ENCODE measurements around the gene LRRC4.

LRRC4 gene

DNA sequence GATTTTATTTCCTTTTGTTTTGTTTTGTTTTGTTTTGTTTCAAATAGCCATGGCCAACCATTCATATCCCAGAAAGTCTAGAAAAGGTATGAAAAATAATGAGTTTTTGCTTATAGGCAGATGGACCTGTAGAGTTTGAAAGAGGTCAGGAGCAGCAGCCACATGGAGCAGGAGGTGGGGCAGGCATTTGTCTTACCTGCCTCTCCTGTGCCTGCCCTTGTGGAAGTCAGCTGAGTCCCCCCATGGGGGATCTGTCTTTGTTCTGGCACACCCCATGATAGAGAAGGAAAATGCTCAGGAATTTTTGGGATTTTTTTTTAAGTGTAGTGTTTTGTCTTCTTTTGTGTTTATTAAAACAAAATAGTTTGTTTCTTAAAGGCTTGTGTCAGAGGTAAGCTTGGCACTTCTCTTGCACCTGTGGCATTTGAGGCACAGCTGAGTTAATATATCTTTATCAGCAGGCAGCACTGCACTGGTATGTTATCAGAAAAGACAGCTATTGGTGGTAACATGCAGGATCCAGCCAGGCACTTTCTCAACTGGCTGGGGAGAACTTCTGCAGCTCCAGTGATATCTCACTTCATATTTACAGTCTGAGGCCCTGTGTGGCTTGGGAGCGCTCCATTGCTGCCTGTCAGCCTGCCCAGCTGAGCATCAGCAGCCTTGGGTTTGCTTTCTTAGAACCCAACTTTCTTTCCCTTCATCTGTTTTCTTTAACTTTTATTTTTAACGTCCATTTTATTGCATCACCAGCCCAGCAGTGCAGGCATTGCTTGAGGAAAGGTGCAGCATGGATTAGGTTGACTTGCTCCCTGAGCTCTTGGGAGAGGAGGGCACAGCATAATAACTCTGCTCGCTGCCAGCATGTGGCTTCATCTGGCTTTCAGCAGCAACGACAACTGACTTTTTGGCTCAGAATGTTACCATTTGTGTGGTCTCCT is 44.4 kb downstream of the LRRC4 start:
- DNase-seq (ENCODE audit: low read depth) = no peak
- H3K4me3 ChIP-seq (ENCODE audit: low read depth, low read length) = no peak overlapping the region
- TF ChIP-seq, protein P1, sequence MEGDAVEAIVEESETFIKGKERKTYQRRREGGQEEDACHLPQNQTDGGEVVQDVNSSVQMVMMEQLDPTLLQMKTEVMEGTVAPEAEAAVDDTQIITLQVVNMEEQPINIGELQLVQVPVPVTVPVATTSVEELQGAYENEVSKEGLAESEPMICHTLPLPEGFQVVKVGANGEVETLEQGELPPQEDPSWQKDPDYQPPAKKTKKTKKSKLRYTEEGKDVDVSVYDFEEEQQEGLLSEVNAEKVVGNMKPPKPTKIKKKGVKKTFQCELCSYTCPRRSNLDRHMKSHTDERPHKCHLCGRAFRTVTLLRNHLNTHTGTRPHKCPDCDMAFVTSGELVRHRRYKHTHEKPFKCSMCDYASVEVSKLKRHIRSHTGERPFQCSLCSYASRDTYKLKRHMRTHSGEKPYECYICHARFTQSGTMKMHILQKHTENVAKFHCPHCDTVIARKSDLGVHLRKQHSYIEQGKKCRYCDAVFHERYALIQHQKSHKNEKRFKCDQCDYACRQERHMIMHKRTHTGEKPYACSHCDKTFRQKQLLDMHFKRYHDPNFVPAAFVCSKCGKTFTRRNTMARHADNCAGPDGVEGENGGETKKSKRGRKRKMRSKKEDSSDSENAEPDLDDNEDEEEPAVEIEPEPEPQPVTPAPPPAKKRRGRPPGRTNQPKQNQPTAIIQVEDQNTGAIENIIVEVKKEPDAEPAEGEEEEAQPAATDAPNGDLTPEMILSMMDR (conservative IDR thresholded peaks at IDR 0.05; ENCODE audit: low read depth, low read length) = no peak

DNA sequence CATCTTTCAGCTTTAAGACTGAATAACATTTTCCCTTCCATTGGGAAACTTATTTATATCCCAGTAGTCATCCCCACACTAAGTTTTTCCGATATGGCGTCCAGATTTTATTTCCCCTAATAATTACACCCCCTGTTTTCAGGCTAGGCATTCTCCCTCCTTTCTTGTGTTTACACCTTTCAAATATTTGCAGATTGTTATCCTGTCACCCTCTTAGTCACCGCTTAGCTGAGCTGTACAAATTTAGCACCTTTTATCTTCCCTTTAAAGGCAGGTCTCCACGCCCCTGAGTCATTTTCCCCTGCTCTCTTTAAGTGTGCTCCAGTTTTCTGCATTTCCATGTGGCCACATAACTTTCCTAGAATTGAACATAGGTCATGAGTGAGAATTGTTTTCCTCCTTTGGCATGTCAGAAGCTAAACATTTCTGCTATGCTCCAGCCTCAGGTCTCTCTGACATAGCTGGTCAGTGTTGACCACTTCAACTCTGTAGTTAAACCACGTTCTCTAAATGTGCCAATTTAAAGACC is 47.4 kb downstream of the LRRC4 start:
- DNase-seq (ENCODE audit: low read depth) = peak; percentile 48
- TF ChIP-seq, protein P1 (conservative IDR thresholded peaks at IDR 0.05; ENCODE audit: low read depth, low read length) = no peak
- no peak overlapping the region for H3K4me3 ChIP-seq (ENCODE audit: low read depth, low read length)

DNA sequence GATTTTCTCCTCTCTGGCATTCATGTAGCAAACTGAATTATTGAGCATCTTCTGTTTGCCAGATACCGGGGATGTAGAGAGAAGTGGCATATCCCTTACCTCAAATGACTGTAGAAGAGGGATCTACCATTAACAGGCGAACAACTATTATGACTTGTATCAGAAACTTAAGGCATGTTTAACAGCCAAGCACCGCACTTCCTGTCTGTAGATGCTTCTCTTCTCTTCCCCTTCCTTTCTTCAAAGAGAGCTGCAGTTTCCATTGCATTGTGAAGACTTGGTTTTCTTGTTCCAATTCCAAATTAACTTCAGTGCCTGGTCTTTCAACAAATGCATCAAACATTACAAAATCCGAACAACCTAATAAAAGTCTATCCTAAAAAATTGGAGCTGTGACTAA is 49.3 kb downstream of the LRRC4 start:
- TF ChIP-seq, protein P1 (conservative IDR thresholded peaks at IDR 0.05; ENCODE audit: low read depth, low read length) = no peak
- DNase-seq (ENCODE audit: low read depth) = no peak
- H3K4me3 ChIP-seq (ENCODE audit: low read depth, low read length) = no peak overlapping the region

DNA sequence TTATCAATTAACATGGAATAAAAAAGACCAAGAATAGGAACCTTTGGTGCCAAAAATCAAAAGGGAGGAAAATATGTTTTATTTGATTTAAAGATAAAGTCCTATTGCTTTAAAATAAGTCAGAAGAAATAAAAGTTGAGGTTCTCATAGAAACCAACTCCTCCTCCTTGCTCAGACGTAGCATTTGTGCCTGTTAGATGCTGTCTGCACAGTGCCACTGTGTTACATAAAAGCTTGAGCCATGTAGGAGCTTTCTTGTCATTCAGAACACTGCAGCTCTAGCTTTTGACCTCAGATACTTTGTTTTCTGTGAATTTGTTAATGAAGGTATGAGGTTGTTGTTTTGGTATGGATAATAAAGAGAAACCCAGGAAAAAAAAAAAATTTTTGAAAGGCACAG is 50.3 kb downstream of the LRRC4 start:
- H3K4me3 ChIP-seq (ENCODE audit: low read depth, low read length) = no peak overlapping the region
- DNase-seq (ENCODE audit: low read depth) = no peak
- TF ChIP-seq, protein P1 (conservative IDR thresholded peaks at IDR 0.05; ENCODE audit: low read depth, low read length) = no peak

DNA sequence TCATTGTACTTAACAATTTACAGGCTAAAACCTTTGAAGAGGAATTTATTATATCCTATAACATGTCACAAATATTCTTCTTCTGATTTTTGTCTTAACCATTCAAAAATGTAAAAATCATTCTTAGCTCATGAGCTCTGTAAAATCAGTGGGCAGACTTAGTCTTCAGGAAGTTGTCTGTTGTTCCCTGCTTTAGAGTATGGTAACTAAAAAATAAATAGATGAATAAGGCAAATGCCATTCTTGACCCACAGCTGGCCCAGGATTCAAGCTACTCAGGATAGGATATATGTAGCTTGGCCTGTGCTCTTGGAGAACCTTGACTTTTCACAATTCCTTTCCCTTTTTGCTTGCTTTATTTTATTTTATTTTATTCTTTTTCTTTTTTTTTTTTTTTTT is 51.5 kb downstream of the LRRC4 start:
- no peak overlapping the region for H3K4me3 ChIP-seq (ENCODE audit: low read depth, low read length)
- DNase-seq (ENCODE audit: low read depth) = peak; percentile 31
- TF ChIP-seq, protein P1 (conservative IDR thresholded peaks at IDR 0.05; ENCODE audit: low read depth, low read length) = no peak

DNA sequence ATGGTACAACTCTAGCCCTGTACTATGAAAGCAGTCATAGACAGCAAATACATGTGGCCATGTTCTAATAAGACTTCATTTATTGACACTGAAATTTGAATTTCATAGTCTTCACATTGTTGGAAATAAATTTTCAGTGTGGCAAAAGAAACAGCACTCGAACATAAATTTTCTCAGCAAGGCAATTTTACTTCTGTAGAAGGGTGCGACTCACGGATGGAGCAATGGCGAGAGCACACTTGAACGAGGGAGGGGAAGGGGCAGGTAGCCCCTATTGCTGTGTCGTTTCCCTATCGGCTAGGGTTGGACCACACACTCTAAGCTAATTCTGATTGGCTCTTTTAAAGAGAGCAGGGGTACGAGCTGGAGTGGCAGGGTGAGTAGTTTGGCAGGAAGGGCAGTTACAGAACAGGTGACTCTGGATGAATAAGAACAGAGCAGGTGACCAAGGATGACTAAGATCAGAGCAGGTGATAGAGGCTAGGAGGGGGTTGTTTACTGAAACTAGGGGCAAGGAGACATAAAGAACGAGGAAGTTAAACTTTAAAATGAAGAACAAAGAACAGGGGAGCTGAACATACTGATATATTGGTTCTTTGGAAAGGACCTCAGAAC is 52.0 kb downstream of the LRRC4 start:
- TF ChIP-seq, protein P1 (conservative IDR thresholded peaks at IDR 0.05; ENCODE audit: low read depth, low read length) = no peak
- no peak for DNase-seq (ENCODE audit: low read depth)

More for the DNA sequence above, 52.0 kb downstream of the LRRC4 start:
- no peak overlapping the region for H3K4me3 ChIP-seq (ENCODE audit: low read depth, low read length)
